ENCODE results near the gene SUSD5. TPM values are rescaled to one million over a fixed set of nuclear protein-coding genes. Genes with fewer than 3 reads are reported as not detected.
A peak's percentile ranks its signal among the peaks of the same experiment; 100 is the strongest.

Gene SUSD5
- total RNA-seq, 3 donors from 2014 or later: 0.66 to 4.2 (median 3.8) TPM

DNA sequence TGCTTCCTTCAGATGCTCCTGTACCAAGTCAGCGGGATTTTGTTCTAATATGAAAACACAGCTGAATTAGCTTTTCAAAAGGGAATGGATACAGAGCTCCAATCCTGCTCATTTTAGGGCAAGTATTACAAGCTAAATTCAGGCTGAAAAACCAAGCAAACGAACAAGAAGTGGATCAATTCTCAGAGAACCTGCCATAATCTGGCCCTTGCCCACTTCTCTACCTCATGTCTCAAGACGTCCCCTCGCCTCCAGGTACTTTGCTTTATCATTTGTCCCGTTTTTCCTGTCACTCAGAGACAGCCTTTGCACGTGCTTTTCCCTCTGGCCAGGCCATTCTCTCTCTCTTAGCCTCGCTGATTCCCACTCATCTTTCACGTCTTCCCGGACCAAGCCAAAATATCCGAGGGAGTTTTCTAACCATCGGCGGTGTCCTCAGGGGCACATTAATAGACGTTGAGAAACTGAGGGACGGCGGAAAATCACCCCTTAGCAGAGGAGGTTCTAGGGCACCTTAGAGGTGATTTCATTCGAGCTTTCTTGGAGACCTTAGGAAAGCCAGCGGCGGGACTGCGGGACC, 654 bp downstream of the SUSD5 start:
- Histone ChIP-seq H3K9me3 (no peaks in the 10 kb centered on the region), H3K4me3 (peak overlapping the region; percentile 47 to 67 (median 48)), H3K36me3 (no peaks in the 10 kb centered on the region), H3K4me1 (no peaks in the 10 kb centered on the region), H3K27me3 (peaks cover 0 to 24% of the 10 kb centered on the region in 2 donors), H3K27ac (no peak overlapping the region)
- TF ChIP-seq CTCF (IDR thresholded peaks at IDR 0.05) (no peak), POLR2AphosphoS5 (IDR thresholded peaks at IDR 0.05) (no peak), POLR2A (IDR thresholded peaks at IDR 0.05) (no peak)
- no peak for DNase-seq (ENCODE audit: low spot score in 2 of 2)
- intact Hi-C loops (cut with DNase I; ENCODE audit: low total_unique reads): no loop called here

- TF ChIP-seq POLR2AphosphoS5 (IDR thresholded peaks at IDR 0.05) (no peak), POLR2A (IDR thresholded peaks at IDR 0.05) (no peak), CTCF (IDR thresholded peaks at IDR 0.05) (no peak)
- no peaks in the 10 kb centered on the region for H3K4me1 ChIP-seq
- H3K36me3 ChIP-seq: no peaks in the 10 kb centered on the region
- no peak overlapping the region for H3K4me3 ChIP-seq
- intact Hi-C loops (cut with DNase I; ENCODE audit: low total_unique reads): no loop called here
- no peaks in the 10 kb centered on the region for H3K9me3 ChIP-seq
- no peak for DNase-seq (ENCODE audit: low spot score in 2 of 2)
- no peak overlapping the region for H3K27ac ChIP-seq
- H3K27me3 ChIP-seq: peaks cover 0 to 24% of the 10 kb centered on the region in 2 donors
Observed at GRCh38 chr3:33215739-33216138, 2.9 kb downstream of the SUSD5 start.

- no peak for TF ChIP-seq POLR2A (IDR thresholded peaks at IDR 0.05)
- TF ChIP-seq CTCF (IDR thresholded peaks at IDR 0.05): no peak
- TF ChIP-seq POLR2AphosphoS5 (IDR thresholded peaks at IDR 0.05): no peak
- Histone ChIP-seq H3K4me3 (no peak overlapping the region), H3K27me3 (peaks cover 0 to 4% of the 10 kb centered on the region in 2 donors), H3K27ac (no peak overlapping the region), H3K36me3 (no peaks in the 10 kb centered on the region), H3K4me1 (no peaks in the 10 kb centered on the region), H3K9me3 (peaks cover 0 to 11% of the 10 kb centered on the region in 2 donors)
- intact Hi-C loops (cut with DNase I; ENCODE audit: low total_unique reads): no loop called here
- DNase-seq (ENCODE audit: low spot score in 2 of 2): no peak
Observed at GRCh38 chr3:33212406-33212805, 6.2 kb downstream of the SUSD5 start.

GRCh38 chr3:33211444-33211843, 7.2 kb downstream of the SUSD5 start:
- peaks cover 0 to 11% of the 10 kb centered on the region in 2 donors for H3K9me3 ChIP-seq
- H3K27ac ChIP-seq: no peak overlapping the region
- H3K4me1 ChIP-seq: no peaks in the 10 kb centered on the region
- DNase-seq (ENCODE audit: low spot score in 2 of 2): peak in 1 of 2 donors; percentile 56
- H3K4me3 ChIP-seq: no peak overlapping the region
- H3K36me3 ChIP-seq: no peaks in the 10 kb centered on the region
- peaks cover 0 to 4% of the 10 kb centered on the region in 2 donors for H3K27me3 ChIP-seq
- TF ChIP-seq POLR2AphosphoS5 (IDR thresholded peaks at IDR 0.05) (no peak), CTCF (IDR thresholded peaks at IDR 0.05) (no peak)
- intact Hi-C loops (cut with DNase I; ENCODE audit: low total_unique reads): no loop called here

DNA sequence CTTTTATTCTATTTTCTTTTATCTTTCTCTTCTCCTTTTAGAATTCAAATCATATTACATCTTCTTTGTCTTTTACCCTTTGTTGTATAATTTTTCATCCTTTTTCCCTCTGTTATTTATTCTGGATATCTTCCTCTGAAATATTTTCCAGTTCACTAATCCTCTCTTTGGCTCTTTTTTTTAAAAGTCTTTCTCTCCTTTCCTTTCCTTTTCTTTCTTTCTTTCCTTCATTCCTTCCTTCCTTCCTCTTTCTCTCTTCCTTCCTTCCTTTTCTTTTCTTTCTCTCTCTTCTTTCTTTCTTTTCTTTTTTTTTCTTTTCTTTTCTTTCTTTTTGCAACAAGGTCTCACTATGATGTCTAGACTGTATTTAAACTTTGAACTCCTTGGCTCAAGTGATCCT, 9.3 kb downstream of the SUSD5 start:
- no peaks in the 10 kb centered on the region for H3K36me3 ChIP-seq
- no peaks in the 10 kb centered on the region for H3K4me1 ChIP-seq
- H3K27ac ChIP-seq: no peak overlapping the region
- TF ChIP-seq CTCF (IDR thresholded peaks at IDR 0.05) (no peak), POLR2A (IDR thresholded peaks at IDR 0.05) (no peak), POLR2AphosphoS5 (IDR thresholded peaks at IDR 0.05) (no peak)
- no peak overlapping the region for H3K4me3 ChIP-seq
- no peaks in the 10 kb centered on the region for H3K27me3 ChIP-seq
- peaks cover 0 to 11% of the 10 kb centered on the region in 2 donors for H3K9me3 ChIP-seq
- DNase-seq (ENCODE audit: low spot score in 2 of 2): no peak
- intact Hi-C loops (cut with DNase I; ENCODE audit: low total_unique reads): no loop called here

Data from breast epithelium (tissue), 4 donors.